ENCODE data around the gene RALGPS2. TPM values are rescaled to one million over a fixed set of nuclear protein-coding genes. Genes with fewer than 3 reads are reported as not detected.

The RALGPS2 gene
- total and polyA plus RNA-seq, 2 of the 8 experiments (the other 6 are each of a cell fraction or from before 2014, with no cell fraction given): 6.7 to 38.0 TPM

- Histone ChIP-seq H3K79me2 (ENCODE audit: control insufficient read depth in 1 of 2, insufficient read depth in 2 of 2, low read length in 2 of 2) (peaks cover 0 to 10% of the 10 kb centered on the region in 2 experiments; a peak in 1 of 4 replicates), H4K20me1 (replicated peaks in 1 of 2; ENCODE audit: control insufficient read depth in 1 of 2, insufficient read depth in 2 of 2, low read length in 2 of 2) (no peaks in the 10 kb centered on the region), H3K23ac (ENCODE audit: insufficient read length) (no peak overlapping the region), H3K79me1 (ENCODE audit: low read depth, low read length) (no peaks in the 10 kb centered on the region), H2BK20ac (ENCODE audit: low read length) (no peak overlapping the region), H3K4me3 (ENCODE audit: extremely low read depth in 1 of 4, insufficient read depth in 2 of 4, low read depth in 3 of 4, low read length in 4 of 4) (no peak overlapping the region), H3K36me3 (ENCODE audit: control insufficient read depth in 2 of 4, insufficient read depth in 4 of 4, low read length in 3 of 4) (no peaks in the 10 kb centered on the region; a peak in 1 of 8 replicates), H3K27ac (ENCODE audit: low read depth, low read length) (no peak overlapping the region), H3K9me3 (ENCODE audit: insufficient read depth in 2 of 2, low read depth in 1 of 2, low read length in 1 of 2) (no peaks in the 10 kb centered on the region), H2AK5ac (ENCODE audit: low read depth, low read length) (no peak overlapping the region), H2BK120ac (replicated peaks; ENCODE audit: low read depth, low read length) (no peak overlapping the region), H4K5ac (ENCODE audit: insufficient read length, low read depth, low read length) (no peak overlapping the region), H3K9ac (replicated peaks in 1 of 4; ENCODE audit: extremely low read depth in 1 of 4, low read depth in 3 of 4, low read length in 3 of 4) (no peak overlapping the region), H3K23me2 (ENCODE audit: low read depth, low read length) (no peaks in the 10 kb centered on the region), H3K27me3 (replicated peaks in 1 of 4; ENCODE audit: control insufficient read depth in 3 of 4, extremely low read depth in 1 of 4, insufficient read depth in 3 of 4, low read length in 3 of 4) (no peaks in the 10 kb centered on the region), H3K4me2 (ENCODE audit: insufficient read depth in 1 of 2, low read depth in 2 of 2, low read length in 2 of 2) (no peak overlapping the region), H3K14ac (ENCODE audit: insufficient read length) (no peak overlapping the region), H2BK5ac (ENCODE audit: low read depth, low read length) (no peak overlapping the region), H2AFZ (ENCODE audit: low read length) (no peak overlapping the region), H4K8ac (ENCODE audit: extremely low read depth, insufficient read depth, low read length) (no peak overlapping the region), H3K4ac (replicated peaks; ENCODE audit: insufficient read length, low read depth, low read length) (no peak overlapping the region), H4K91ac (replicated peaks; ENCODE audit: insufficient read length, low read length) (no peak overlapping the region), H2BK12ac (ENCODE audit: low read depth, low read length) (no peak overlapping the region), H3K18ac (ENCODE audit: extremely low read depth, low read length) (no peak overlapping the region), H2BK15ac (ENCODE audit: low read length) (no peak overlapping the region), H3K4me1 (replicated peaks in 1 of 4; ENCODE audit: control insufficient read depth in 3 of 4, insufficient read depth in 4 of 4, low read length in 3 of 4) (no peaks in the 10 kb centered on the region), H3K56ac (replicated peaks; ENCODE audit: insufficient read length, low read depth, low read length) (no peak overlapping the region)
- no peak for DNase-seq (ENCODE audit: low read depth in 1 of 2, low spot score in 2 of 2)
- no peak for FAIRE-seq
- ChIA-PET POLR2A (ENCODE audit: partially characterized antibody) (interaction anchor here (0.7 kb wide), 1 partner anchor 180 kb away, joined by 3 read pairs; no protein-coding TSS in a partner anchor), CTCF (ENCODE audit: partially characterized antibody) (interaction anchor here (0.9 kb wide), 1 partner anchor 213 kb away, joined by 3 read pairs; no protein-coding TSS in a partner anchor)
- WGBS, 2 experiments (ENCODE audit: extremely low coverage in 1 of 2, insufficient coverage in 1 of 2, insufficient read length in 1 of 2, insufficient replicate concordance in 2 of 2, low coverage in 1 of 2, low lambda C conversion rate in 2 of 2, missing lambda C conversion rate in 1 of 2): 89% methylated on average over 2 of the region's 2 CpGs; no CpG with 5 or more reads in 1 of the 2 experiments
- TF ChIP-seq NRF1 (IDR thresholded peaks at IDR 0.05; ENCODE audit: low read depth, low read length) (no peak), YY1 (IDR thresholded peaks at IDR 0.05; ENCODE audit: low read depth, low read length) (no peak), CREB1 (IDR thresholded peaks at IDR 0.05) (no peak)
- TF ChIP-seq, protein P1, sequence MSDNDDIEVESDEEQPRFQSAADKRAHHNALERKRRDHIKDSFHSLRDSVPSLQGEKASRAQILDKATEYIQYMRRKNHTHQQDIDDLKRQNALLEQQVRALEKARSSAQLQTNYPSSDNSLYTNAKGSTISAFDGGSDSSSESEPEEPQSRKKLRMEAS (IDR thresholded peaks at IDR 0.05): no peak
These were observed 51.5 kb downstream of the RALGPS2 start for GRCh38 chr1:178776553-178776952.
